ENCODE measurements around the gene YPEL5. TPM values are rescaled to one million over a fixed set of nuclear protein-coding genes. Genes with fewer than 3 reads are reported as not detected.

Gene YPEL5
- total RNA-seq, 1 experiment from 2014 or later, result 50.9 TPM

DNA sequence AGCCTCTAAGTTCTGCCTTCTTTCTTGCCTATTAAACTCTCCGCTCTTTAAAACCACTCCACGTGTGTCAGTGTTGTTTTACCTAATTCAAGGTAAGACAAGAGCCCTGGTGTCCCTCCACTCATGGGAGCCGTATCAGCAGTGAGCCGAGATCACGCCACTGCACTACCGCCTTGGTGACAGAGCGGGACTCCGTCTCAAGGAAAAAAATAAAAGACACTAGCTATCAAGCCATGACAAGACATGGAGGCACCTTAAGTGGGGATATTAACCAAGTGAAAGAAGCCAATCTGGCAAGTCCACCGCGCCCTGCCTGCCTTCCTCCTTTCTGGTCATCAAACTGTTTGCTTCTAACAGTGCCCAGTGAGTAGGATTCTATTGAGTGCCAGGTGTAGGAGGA lies 44.3 kb downstream of the YPEL5 start:
- H3K36me3 ChIP-seq (ENCODE audit: control insufficient read depth, insufficient read depth, low read length), result no peaks in the 10 kb centered on the region
- POLR2A ChIA-PET, result no interaction called here
- H3K4me3 ChIP-seq (ENCODE audit: low read depth, low read length), result no peak overlapping the region
- H3K27me3 ChIP-seq (replicated peaks; ENCODE audit: control insufficient read depth, insufficient read depth, low read length), result no peaks in the 10 kb centered on the region
- Mint-ChIP-seq H3K27ac (ENCODE audit: unreplicated experiment) (peak overlapping the region; percentile 50), H3K27me3 (ENCODE audit: insufficient read depth, unreplicated experiment) (no peaks in the 10 kb centered on the region), H3K4me3 (ENCODE audit: unreplicated experiment) (no peak overlapping the region), H3K9me3 (ENCODE audit: unreplicated experiment) (peaks cover 12% of the 10 kb centered on the region), H3K4me1 (ENCODE audit: low read depth, unreplicated experiment) (peaks cover 37% of the 10 kb centered on the region), H3K36me3 (ENCODE audit: insufficient read depth, unreplicated experiment) (no peaks in the 10 kb centered on the region)
- BruUV-seq (replicated peaks), result no TSS peak
- DNase-seq, result no peak
- peaks cover 5% of the 10 kb centered on the region; the same call in 1 of the 2 replicates for H3K9me3 ChIP-seq
- CTCF ChIA-PET, result interaction anchor here (1.0 kb wide), 1 partner anchor 27 kb away, joined by 6 read pairs; no protein-coding TSS in a partner anchor
- intact Hi-C loops (cut with micrococcal nuclease; ENCODE audit: unreplicated experiment), result no loop called here
- H3K4me1 ChIP-seq, result peaks cover 26% of the 10 kb centered on the region
- TF ChIP-seq, protein P1, sequence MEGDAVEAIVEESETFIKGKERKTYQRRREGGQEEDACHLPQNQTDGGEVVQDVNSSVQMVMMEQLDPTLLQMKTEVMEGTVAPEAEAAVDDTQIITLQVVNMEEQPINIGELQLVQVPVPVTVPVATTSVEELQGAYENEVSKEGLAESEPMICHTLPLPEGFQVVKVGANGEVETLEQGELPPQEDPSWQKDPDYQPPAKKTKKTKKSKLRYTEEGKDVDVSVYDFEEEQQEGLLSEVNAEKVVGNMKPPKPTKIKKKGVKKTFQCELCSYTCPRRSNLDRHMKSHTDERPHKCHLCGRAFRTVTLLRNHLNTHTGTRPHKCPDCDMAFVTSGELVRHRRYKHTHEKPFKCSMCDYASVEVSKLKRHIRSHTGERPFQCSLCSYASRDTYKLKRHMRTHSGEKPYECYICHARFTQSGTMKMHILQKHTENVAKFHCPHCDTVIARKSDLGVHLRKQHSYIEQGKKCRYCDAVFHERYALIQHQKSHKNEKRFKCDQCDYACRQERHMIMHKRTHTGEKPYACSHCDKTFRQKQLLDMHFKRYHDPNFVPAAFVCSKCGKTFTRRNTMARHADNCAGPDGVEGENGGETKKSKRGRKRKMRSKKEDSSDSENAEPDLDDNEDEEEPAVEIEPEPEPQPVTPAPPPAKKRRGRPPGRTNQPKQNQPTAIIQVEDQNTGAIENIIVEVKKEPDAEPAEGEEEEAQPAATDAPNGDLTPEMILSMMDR (IDR thresholded peaks at IDR 0.05; ENCODE audit: insufficient read depth in 1 of 2, low read depth in 1 of 2, low read length in 1 of 2, severe bottlenecking in 1 of 2, unreplicated experiment in 1 of 2), result no peak

DNA sequence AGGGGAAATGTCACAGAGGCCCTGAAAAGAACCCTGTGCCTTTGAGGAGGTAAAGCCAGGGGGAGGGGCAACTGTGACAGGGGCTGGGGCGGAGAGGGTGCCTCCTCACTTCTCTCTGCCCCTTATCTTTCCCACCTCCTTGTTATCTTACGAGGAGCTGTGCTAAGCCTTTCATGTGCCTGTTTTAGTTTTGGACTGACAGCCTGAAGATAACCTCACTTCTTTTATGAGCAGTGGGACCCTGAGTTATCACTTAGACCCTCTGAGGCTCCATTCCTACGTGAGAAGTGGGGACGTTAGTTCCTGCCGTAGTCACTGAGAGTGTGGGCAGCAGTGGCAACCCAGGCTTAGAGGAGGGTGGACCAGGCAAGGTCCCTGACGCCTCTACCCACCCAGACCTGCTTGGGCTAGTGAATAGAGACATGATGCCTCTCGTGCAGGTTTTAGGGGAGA lies 45.0 kb downstream of the YPEL5 start:
- Mint-ChIP-seq H3K27me3 (ENCODE audit: insufficient read depth, unreplicated experiment) (no peaks in the 10 kb centered on the region), H3K9me3 (ENCODE audit: unreplicated experiment) (peaks cover 12% of the 10 kb centered on the region), H3K27ac (ENCODE audit: unreplicated experiment) (peak overlapping the region; percentile 50), H3K36me3 (ENCODE audit: insufficient read depth, unreplicated experiment) (no peaks in the 10 kb centered on the region), H3K4me3 (ENCODE audit: unreplicated experiment) (no peak overlapping the region), H3K4me1 (ENCODE audit: low read depth, unreplicated experiment) (peaks cover 37% of the 10 kb centered on the region)
- ChIA-PET POLR2A (no interaction called here), CTCF (interaction anchor here (0.6 to 1.0 kb wide), 4 partner anchors 27 to 520 kb away, joined by 3 to 6 read pairs (median 4); no protein-coding TSS in a partner anchor)
- no peaks in the 10 kb centered on the region for H3K36me3 ChIP-seq (ENCODE audit: control insufficient read depth, insufficient read depth, low read length)
- peak; percentile 75 to 82 for DNase-seq
- H3K4me3 ChIP-seq (ENCODE audit: low read depth, low read length), result no peak overlapping the region
- no peaks in the 10 kb centered on the region for H3K27me3 ChIP-seq (replicated peaks; ENCODE audit: control insufficient read depth, insufficient read depth, low read length)
- intact Hi-C loops (cut with micrococcal nuclease; ENCODE audit: unreplicated experiment), result no loop called here
- peaks cover 26% of the 10 kb centered on the region for H3K4me1 ChIP-seq
- no TSS peak for BruUV-seq (replicated peaks)
- TF ChIP-seq, protein P1 (IDR thresholded peaks at IDR 0.05; ENCODE audit: insufficient read depth in 1 of 2, low read depth in 1 of 2, low read length in 1 of 2, severe bottlenecking in 1 of 2, unreplicated experiment in 1 of 2), result no peak
- peaks cover 5% of the 10 kb centered on the region; the same call in 1 of the 2 replicates for H3K9me3 ChIP-seq

DNA sequence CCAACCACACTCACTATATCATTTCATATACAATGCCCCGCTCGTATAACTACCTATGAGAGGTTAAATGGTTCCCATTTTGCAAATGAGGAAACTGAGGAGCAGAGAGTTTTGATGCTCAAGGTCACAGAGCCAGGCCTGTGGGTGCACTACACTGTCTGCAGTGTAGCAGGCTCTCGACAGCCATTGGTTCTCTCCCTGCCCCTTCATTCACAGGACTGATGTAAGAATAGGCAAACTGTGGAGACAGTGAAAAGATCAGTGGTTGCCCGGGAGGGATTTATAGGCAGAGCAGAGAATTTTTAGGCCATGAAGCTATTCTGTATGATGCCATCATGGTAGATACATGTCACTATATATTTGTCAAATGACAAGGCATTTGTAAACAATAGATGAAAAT lies 45.5 kb downstream of the YPEL5 start:
- peaks cover 5% of the 10 kb centered on the region; the same call in 1 of the 2 replicates for H3K9me3 ChIP-seq
- POLR2A ChIA-PET, result no interaction called here
- H3K4me1 Mint-ChIP-seq (ENCODE audit: low read depth, unreplicated experiment), result peaks cover 37% of the 10 kb centered on the region
- H3K9me3 Mint-ChIP-seq (ENCODE audit: unreplicated experiment), result peaks cover 12% of the 10 kb centered on the region
- H3K27ac Mint-ChIP-seq (ENCODE audit: unreplicated experiment), result peak overlapping the region; percentile 50
- TF ChIP-seq, protein P1 (IDR thresholded peaks at IDR 0.05; ENCODE audit: insufficient read depth in 1 of 2, low read depth in 1 of 2, low read length in 1 of 2, severe bottlenecking in 1 of 2, unreplicated experiment in 1 of 2), result no peak
- no peaks in the 10 kb centered on the region for H3K27me3 Mint-ChIP-seq (ENCODE audit: insufficient read depth, unreplicated experiment)
- CTCF ChIA-PET, result interaction anchor here (0.6 to 1.0 kb wide), 6 partner anchors 11 to 519 kb away, joined by 3 to 6 read pairs (median 4); no protein-coding TSS in a partner anchor
- BruUV-seq (replicated peaks), result no TSS peak
- H3K4me3 ChIP-seq (ENCODE audit: low read depth, low read length), result no peak overlapping the region
- no peaks in the 10 kb centered on the region for H3K27me3 ChIP-seq (replicated peaks; ENCODE audit: control insufficient read depth, insufficient read depth, low read length)
- H3K4me1 ChIP-seq, result peaks cover 26% of the 10 kb centered on the region
- no peaks in the 10 kb centered on the region for H3K36me3 Mint-ChIP-seq (ENCODE audit: insufficient read depth, unreplicated experiment)
- no peak overlapping the region for H3K4me3 Mint-ChIP-seq (ENCODE audit: unreplicated experiment)
- H3K36me3 ChIP-seq (ENCODE audit: control insufficient read depth, insufficient read depth, low read length), result no peaks in the 10 kb centered on the region
- no peak for DNase-seq
- intact Hi-C loops (cut with micrococcal nuclease; ENCODE audit: unreplicated experiment), result no loop called here

Data from Caco-2 (cell line).